HepG2 (cell line): ENCODE measurements around the gene NAV2. TPM values are rescaled to one million over a fixed set of nuclear protein-coding genes. Genes with fewer than 3 reads are reported as not detected.

ENCODE experiments used
- ATAC-seq: fragments of 200-7000 bp; cut with Tn5 transposase; 3 replicates; pipeline ENCODE4 v1.9.1; 2020; ENCODE audit warnings: mild to moderate bottlenecking, moderate library complexity
- BruUV-seq: library from RNA; stranded (reverse); fragments of 400-500 nt; replicated peaks from 2 replicates; lab custom pipeline; 2021; lab: Mats Ljungman, UMichigan
- CTCF ChIA-PET: fragments of 300-600 bp; formaldehyde crosslinking; extraction: SDS; loops from one replicate; lab custom pipeline; 2021; ENCODE audit warnings: low total read pairs, inconsistent platforms, low intra/inter-chr PET ratio; lab: Yijun Ruan, JAX
- POLR2A ChIA-PET: fragments of 350-600 bp; sonication (Branson Sonifier 250); formaldehyde crosslinking; loops from one replicate; lab custom pipeline; 2020; ENCODE audit warnings: antibody characterized with exemption, inconsistent platforms; lab: Yijun Ruan, JAX
- DNase-seq: peaks from one replicate; pipeline ENCODE4 v3.0.0-alpha.2; 2015; ENCODE audit warnings: low spot score
- FAIRE-seq: peaks from 3 replicates; lab custom pipeline; 2011; peaks lifted over from hg19 to GRCh38; lab: Jason Lieb, UNC
- H2AFZ ChIP-seq: one replicate; pipeline ENCODE4 v1.6.1; 2011; ENCODE audit warnings: low read length, inconsistent platforms
- H3K27ac ChIP-seq: fragments of 300-600 bp; 3 replicates; pipeline ENCODE4 v1.8.0; 2011; ENCODE audit warnings: mixed run types, mild to moderate bottlenecking, mixed read lengths, low read length, inconsistent platforms; ENCODE audit not compliant: insufficient read depth; ENCODE audit errors: extremely low read length
- H3K27me3 ChIP-seq, 2 experiments: fragments of 200-600 bp in 1 of 2; 2 replicates in 1 of 2; 3 replicates in 1 of 2; pipeline versions ENCODE4 v1.6.0 to v1.8.0; 2011; ENCODE audit warnings: low read length in 2 of 2, mild to moderate bottlenecking in 2 of 2, moderate library complexity in 2 of 2, inconsistent platforms in 1 of 2; ENCODE audit not compliant: insufficient read depth in 2 of 2, control insufficient read depth in 1 of 2
- H3K36me3 ChIP-seq, 2 experiments: fragments of 200-600 bp in 1 of 2; replicated peaks in 1 of 2; 2 replicates in 1 of 2; 3 replicates in 1 of 2; pipeline versions ENCODE4 v1.5.1 to v1.8.0; 2011; ENCODE audit warnings: low read length in 2 of 2, inconsistent platforms in 1 of 2; ENCODE audit not compliant: insufficient read depth in 2 of 2, control insufficient read depth in 1 of 2
- H3K4me1 ChIP-seq: 2 replicates; pipeline ENCODE4 v1.5.1; 2012; ENCODE audit warnings: low read length, inconsistent platforms; ENCODE audit not compliant: insufficient read depth
- H3K4me2 ChIP-seq: 2 replicates; pipeline ENCODE4 v1.6.0; 2011; ENCODE audit warnings: low read depth, low read length, inconsistent platforms
- H3K4me3 ChIP-seq, 3 experiments: fragments of 200-600 bp in 1 of 3; sonication (generic), shearing (Covaris generic) in 1 of 3; replicated peaks in 1 of 3; 2 replicates each; pipeline ENCODE4 v1.5.1; 2011 to 2016; ENCODE audit warnings: low read length in 3 of 3, inconsistent platforms in 2 of 3, low read depth in 2 of 3, mild to moderate bottlenecking in 2 of 3, control low read depth in 1 of 3, mixed read lengths in 1 of 3; ENCODE audit not compliant: insufficient read depth in 1 of 3
- H3K79me2 ChIP-seq: one replicate; pipeline ENCODE4 v1.6.1; 2011; ENCODE audit warnings: low read length, inconsistent platforms; ENCODE audit not compliant: insufficient read depth
- H3K9ac ChIP-seq: 2 replicates; pipeline ENCODE4 v1.6.0; 2011; ENCODE audit warnings: mild to moderate bottlenecking, low read depth, low read length, inconsistent platforms; ENCODE audit not compliant: insufficient read depth
- H3K9me3 ChIP-seq: 2 replicates; pipeline ENCODE4 v1.5.1; 2012; ENCODE audit warnings: mild to moderate bottlenecking, low read length
- H4K20me1 ChIP-seq: 2 replicates; pipeline ENCODE4 v1.6.0; 2011; ENCODE audit warnings: inconsistent platforms, mild to moderate bottlenecking, low read length, moderate library complexity; ENCODE audit not compliant: insufficient read depth
- ASH2L ChIP-seq: fragments of 300-600, 200-600 bp; sonication (generic); IDR thresholded peaks from 2 replicates; pipeline ENCODE4 v1.7.0; 2017; ENCODE audit warnings: low read depth, mild to moderate bottlenecking, moderate library complexity, mixed read lengths, low read length; ENCODE audit not compliant: insufficient read length
- CC2D1A ChIP-seq: sonication (generic); formaldehyde crosslinking; IDR thresholded peaks from 2 replicates; pipeline ENCODE4 v1.8.1; 2023; ENCODE audit warnings: mild to moderate bottlenecking, missing genetic modification reagents
- HNRNPLL ChIP-seq: fragments of 200-400 bp; formaldehyde crosslinking; IDR thresholded peaks from 2 replicates; pipeline ENCODE4 v1.6.1; 2017; ENCODE audit warnings: mild to moderate bottlenecking, low read depth, low read length; ENCODE audit not compliant: poor library complexity, severe bottlenecking
- MXD4 ChIP-seq: IDR thresholded peaks from 2 replicates; pipeline ENCODE4 v1.6.1; 2016; ENCODE audit warnings: mild to moderate bottlenecking, missing biosample characterization, missing genetic modification reagents
- PHF20 ChIP-seq: sonication (generic); formaldehyde crosslinking; IDR thresholded peaks from 2 replicates; pipeline ENCODE4 v1.5.0; 2020; ENCODE audit warnings: mild to moderate bottlenecking, missing genetic modification reagents
- RARA ChIP-seq: IDR thresholded peaks from 2 replicates; pipeline ENCODE4 v1.6.1; 2016; ENCODE audit warnings: missing genetic modification reagents, missing compliant biosample characterization
- ZBTB38 ChIP-seq: sonication (generic); formaldehyde crosslinking; IDR thresholded peaks from 2 replicates; pipeline ENCODE4 v1.5.1; 2020; ENCODE audit warnings: mild to moderate bottlenecking, missing genetic modification reagents
- ZNF12 ChIP-seq: sonication (generic); formaldehyde crosslinking; IDR thresholded peaks from 2 replicates; pipeline ENCODE4 v1.5.0; 2020; ENCODE audit warnings: missing genetic modification reagents
- ZNF343 ChIP-seq: sonication (generic); formaldehyde crosslinking; IDR thresholded peaks from 2 replicates; pipeline ENCODE4 v1.4.0; 2020; ENCODE audit warnings: mild to moderate bottlenecking, missing genetic modification reagents
- ZNF44 ChIP-seq: sonication (generic); formaldehyde crosslinking; IDR thresholded peaks from 2 replicates; pipeline ENCODE4 v1.5.1; 2020; ENCODE audit warnings: mild to moderate bottlenecking, missing genetic modification reagents
- ZNF562 ChIP-seq: sonication (generic); formaldehyde crosslinking; IDR thresholded peaks from 2 replicates; pipeline ENCODE4 v1.8.0; 2022; ENCODE audit warnings: missing genetic modification reagents, borderline replicate concordance
- ZNF660 ChIP-seq: sonication (generic); formaldehyde crosslinking; IDR thresholded peaks from 2 replicates; pipeline ENCODE4 v1.5.1; 2020; ENCODE audit warnings: mild to moderate bottlenecking, low read depth, missing genetic modification reagents, borderline replicate concordance
- ZNF883 ChIP-seq: sonication (generic); formaldehyde crosslinking; IDR thresholded peaks from 2 replicates; pipeline ENCODE4 v1.5.1; 2020; ENCODE audit warnings: mild to moderate bottlenecking, missing genetic modification reagents; ENCODE audit errors: not compliant biosample characterization
- WGBS: methylation state at CpG from one replicate; pipeline ENCODE4 v1.1.6; 2017; ENCODE audit warnings: low lambda C conversion rate; 5-methylcytosine and 5-hydroxymethylcytosine counted together
- in situ Hi-C: cut with HindIII; loops from 2 replicates; pipeline ENCODE4 v1.10.0; 2017; ENCODE audit warnings: low pct_unique_long_range_greater_than_20kb; ENCODE audit not compliant: extremely low pct_ligation_motif_present
- intact Hi-C: fragments of 100-400 bp; cut with micrococcal nuclease; formaldehyde crosslinking; loops from one replicate; pipeline ENCODE4 v1.10.0; 2022; ENCODE audit not compliant: unreplicated experiment
- polyA plus RNA-seq, 8 experiments: library from polyadenylated mRNA; depleted of rRNA in 3 of 8; stranded (reverse) in 7 of 8; unstranded in 1 of 8; fragments of >200 nt; fragmentation: Illumina TruSeq in 4 of 8; extraction: Trizol in 4 of 8; gene quantifications; 2 replicates each; pipeline versions ENCODE4 v1.2.1 to v1.2.3, GENCODE V29; 2011 to 2016; ENCODE audit warnings: low read depth in 4 of 8, missing spikeins in 1 of 8, mixed read lengths in 1 of 8; ENCODE audit not compliant: insufficient read depth in 1 of 8
- total RNA-seq, 5 experiments: library from RNA; depleted of rRNA; stranded (reverse); fragments of >200 nt; fragmentation: Illumina TruSeq; extraction: Trizol; gene quantifications; 2 replicates each; pipeline ENCODE4 v1.2.3, GENCODE V29; 2016; ENCODE audit warnings: low read depth in 1 of 5
- TF ChIP-seq, protein P1 (sequence below): sonication (generic); formaldehyde crosslinking; IDR thresholded peaks from 2 replicates; pipeline ENCODE4 v1.4.0; 2020; ENCODE audit warnings: missing genetic modification reagents, mild to moderate bottlenecking, borderline replicate concordance
- TF ChIP-seq, protein P2 (sequence below): IDR thresholded peaks from 2 replicates; pipeline ENCODE4 v1.6.1; 2016; ENCODE audit warnings: missing genetic modification reagents, missing compliant biosample characterization
- TF ChIP-seq, protein P3 (sequence below): sonication (generic); formaldehyde crosslinking; IDR thresholded peaks from 2 replicates; pipeline ENCODE4 v1.4.0; 2020; ENCODE audit warnings: missing genetic modification reagents, borderline replicate concordance
- TF ChIP-seq, protein P4 (sequence below): sonication (generic); formaldehyde crosslinking; IDR thresholded peaks from 2 replicates; pipeline ENCODE4 v1.4.0; 2020; ENCODE audit warnings: low read depth, missing genetic modification reagents

Gene NAV2
- total and polyA plus RNA-seq, 2 of the 13 experiments (the other 11 are each of a cell fraction or from before 2014, with no cell fraction given) = 9.3 to 34.6 TPM

DNA sequence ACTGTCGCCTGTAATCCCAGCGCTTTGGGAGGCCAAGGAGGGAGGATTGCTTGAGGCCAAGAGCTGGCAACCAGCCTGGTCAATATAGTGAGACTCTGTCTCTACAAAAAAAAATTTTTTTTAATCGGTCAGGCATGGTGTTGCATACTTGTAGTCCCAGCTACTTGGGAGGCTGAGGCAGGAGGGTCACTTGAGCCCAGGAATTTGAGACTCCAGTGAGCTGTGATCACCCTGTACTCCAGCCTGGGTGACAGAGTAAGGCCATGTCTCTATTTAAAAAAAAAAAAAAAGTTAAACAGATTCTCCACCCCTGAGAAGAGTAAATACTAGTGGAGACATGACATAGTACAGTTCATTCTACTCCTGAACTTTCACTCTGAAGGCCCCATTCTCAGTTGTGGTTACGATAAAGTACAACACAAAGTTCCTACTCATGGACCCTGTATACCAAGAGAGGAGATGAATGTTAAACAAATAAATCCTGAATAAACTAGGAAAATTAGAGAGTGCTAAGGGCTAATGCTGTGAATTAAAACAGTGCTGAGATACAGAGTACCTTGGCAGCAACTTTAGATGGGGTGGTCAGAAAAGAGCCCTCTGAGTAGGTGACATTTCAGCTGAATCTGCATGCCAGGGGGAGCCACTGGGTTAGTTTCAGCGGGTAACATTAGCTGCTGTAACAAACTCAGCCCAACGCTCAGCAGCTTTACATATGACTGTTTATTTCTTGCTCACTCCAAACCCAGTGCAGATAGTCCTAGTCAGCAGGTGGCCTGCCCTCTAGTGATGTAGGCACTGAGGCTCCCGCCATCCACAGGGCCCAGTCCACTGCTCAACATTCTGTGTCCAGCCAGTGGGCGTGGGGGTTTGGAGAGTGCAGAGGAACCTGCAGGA is 372.5 kb downstream of the NAV2 start:
- 44% methylated on average over 5 of the region's 8 CpGs for WGBS
- peak overlapping the region; percentile 73 for H3K27ac ChIP-seq
- in situ Hi-C loops (no loop called here), intact Hi-C loops (loop anchor here (1.0 to 5.0 kb wide), 3 partner anchors 49 to 134 kb away; no protein-coding TSS in a partner anchor)
- FAIRE-seq = peak; percentile 84
- ATAC-seq = peak; percentile 86
- H3K4me1 ChIP-seq = peaks cover 57% of the 10 kb centered on the region
- peak overlapping the region; percentile 18; the same call in 1 of the 2 replicates for H3K9ac ChIP-seq
- H3K4me2 ChIP-seq = peak overlapping the region; percentile 64
- no peak overlapping the region; a peak in 1 of 6 replicates for H3K4me3 ChIP-seq
- peaks cover 33 to 71% of the 10 kb centered on the region in 2 experiments for H3K36me3 ChIP-seq
- H3K27me3 ChIP-seq = no peaks in the 10 kb centered on the region
- DNase-seq = peak; percentile 90
- ChIA-PET CTCF (no interaction called here), POLR2A (interaction anchor here (1.0 to 1.1 kb wide), 2 partner anchors 85 to 107 kb away, joined by 4 read pairs; no protein-coding TSS in a partner anchor)
- BruUV-seq = no TSS peak
- no peak overlapping the region for H2AFZ ChIP-seq
- no peaks in the 10 kb centered on the region for H4K20me1 ChIP-seq
- no peaks in the 10 kb centered on the region for H3K79me2 ChIP-seq
- H3K9me3 ChIP-seq = no peaks in the 10 kb centered on the region
- TF ChIP-seq ZNF562 (no peak), ZNF883 (CRISPR knock-in tag) (no peak), RARA (peak; percentile 43), HNRNPLL (peak; percentile 24), ASH2L (no peak), PHF20 (no peak), ZNF343 (CRISPR knock-in tag) (no peak), CC2D1A (CRISPR knock-in tag) (no peak), ZNF12 (CRISPR knock-in tag) (peak; percentile 100), ZNF660 (CRISPR knock-in tag) (no peak), ZNF44 (CRISPR knock-in tag) (no peak), MXD4 (CRISPR knock-in tag) (no peak), ZBTB38 (CRISPR knock-in tag) (no peak)
- TF ChIP-seq, protein P1, sequence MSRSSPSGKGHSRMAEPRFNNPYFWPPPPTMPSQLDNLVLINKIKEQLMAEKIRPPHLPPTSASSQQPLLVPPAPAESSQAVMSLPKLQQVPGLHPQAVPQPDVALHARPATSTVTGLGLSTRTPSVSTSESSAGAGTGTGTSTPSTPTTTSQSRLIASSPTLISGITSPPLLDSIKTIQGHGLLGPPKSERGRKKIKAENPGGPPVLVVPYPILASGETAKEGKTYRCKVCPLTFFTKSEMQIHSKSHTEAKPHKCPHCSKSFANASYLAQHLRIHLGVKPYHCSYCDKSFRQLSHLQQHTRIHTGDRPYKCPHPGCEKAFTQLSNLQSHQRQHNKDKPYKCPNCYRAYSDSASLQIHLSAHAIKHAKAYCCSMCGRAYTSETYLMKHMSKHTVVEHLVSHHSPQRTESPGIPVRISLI = peak; percentile 92
- TF ChIP-seq, protein P2, sequence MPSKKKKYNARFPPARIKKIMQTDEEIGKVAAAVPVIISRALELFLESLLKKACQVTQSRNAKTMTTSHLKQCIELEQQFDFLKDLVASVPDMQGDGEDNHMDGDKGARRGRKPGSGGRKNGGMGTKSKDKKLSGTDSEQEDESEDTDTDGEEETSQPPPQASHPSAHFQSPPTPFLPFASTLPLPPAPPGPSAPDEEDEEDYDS = no peak
- TF ChIP-seq, protein P3, sequence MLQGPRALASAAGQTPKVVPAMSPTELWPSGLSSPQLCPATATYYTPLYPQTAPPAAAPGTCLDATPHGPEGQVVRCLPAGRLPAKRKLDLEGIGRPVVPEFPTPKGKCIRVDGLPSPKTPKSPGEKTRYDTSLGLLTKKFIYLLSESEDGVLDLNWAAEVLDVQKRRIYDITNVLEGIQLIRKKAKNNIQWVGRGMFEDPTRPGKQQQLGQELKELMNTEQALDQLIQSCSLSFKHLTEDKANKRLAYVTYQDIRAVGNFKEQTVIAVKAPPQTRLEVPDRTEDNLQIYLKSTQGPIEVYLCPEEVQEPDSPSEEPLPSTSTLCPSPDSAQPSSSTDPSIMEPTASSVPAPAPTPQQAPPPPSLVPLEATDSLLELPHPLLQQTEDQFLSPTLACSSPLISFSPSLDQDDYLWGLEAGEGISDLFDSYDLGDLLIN (CRISPR knock-in tag) = no peak
- TF ChIP-seq, protein P4, sequence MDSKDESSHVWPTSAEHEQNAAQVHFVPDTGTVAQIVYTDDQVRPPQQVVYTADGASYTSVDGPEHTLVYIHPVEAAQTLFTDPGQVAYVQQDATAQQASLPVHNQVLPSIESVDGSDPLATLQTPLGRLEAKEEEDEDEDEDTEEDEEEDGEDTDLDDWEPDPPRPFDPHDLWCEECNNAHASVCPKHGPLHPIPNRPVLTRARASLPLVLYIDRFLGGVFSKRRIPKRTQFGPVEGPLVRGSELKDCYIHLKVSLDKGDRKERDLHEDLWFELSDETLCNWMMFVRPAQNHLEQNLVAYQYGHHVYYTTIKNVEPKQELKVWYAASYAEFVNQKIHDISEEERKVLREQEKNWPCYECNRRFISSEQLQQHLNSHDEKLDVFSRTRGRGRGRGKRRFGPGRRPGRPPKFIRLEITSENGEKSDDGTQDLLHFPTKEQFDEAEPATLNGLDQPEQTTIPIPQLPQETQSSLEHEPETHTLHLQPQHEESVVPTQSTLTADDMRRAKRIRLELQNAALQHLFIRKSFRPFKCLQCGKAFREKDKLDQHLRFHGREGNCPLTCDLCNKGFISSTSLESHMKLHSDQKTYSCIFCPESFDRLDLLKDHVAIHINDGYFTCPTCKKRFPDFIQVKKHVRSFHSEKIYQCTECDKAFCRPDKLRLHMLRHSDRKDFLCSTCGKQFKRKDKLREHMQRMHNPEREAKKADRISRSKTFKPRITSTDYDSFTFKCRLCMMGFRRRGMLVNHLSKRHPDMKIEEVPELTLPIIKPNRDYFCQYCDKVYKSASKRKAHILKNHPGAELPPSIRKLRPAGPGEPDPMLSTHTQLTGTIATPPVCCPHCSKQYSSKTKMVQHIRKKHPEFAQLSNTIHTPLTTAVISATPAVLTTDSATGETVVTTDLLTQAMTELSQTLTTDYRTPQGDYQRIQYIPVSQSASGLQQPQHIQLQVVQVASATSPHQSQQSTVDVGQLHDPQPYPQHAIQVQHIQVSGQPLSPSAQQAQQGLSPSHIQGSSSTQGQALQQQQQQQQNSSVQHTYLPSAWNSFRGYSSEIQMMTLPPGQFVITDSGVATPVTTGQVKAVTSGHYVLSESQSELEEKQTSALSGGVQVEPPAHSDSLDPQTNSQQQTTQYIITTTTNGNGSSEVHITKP = no peak
